ENCODE data around the gene BRSK2.

The BRSK2 gene

GRCh38 chr11:1393038-1393710 lies 3.4 kb downstream of the BRSK2 start (continued):
- TF ChIP-seq REST (tag by site-specific recombination; IDR thresholded peaks at IDR 0.05) (no peak), ZEB2 (tag by site-specific recombination; IDR thresholded peaks at IDR 0.05) (no peak)

GRCh38 chr11:1394936-1395772 lies 5.4 kb downstream of the BRSK2 start:
- H3K27ac ChIP-seq (ENCODE audit: extremely low read depth, low read depth, low read length) = no peak overlapping the region
- TF ChIP-seq ZNF214 (tag by site-specific recombination; IDR thresholded peaks at IDR 0.05; ENCODE audit: borderline replicate concordance) (no peak), PRDM10 (tag by site-specific recombination; IDR thresholded peaks at IDR 0.05) (no peak), ZNF274 (IDR thresholded peaks at IDR 0.05; ENCODE audit: low read length) (no peak), ZNF274 (tag by site-specific recombination; IDR thresholded peaks at IDR 0.05; ENCODE audit: borderline replicate concordance) (no peak), ZNF837 (tag by site-specific recombination; IDR thresholded peaks at IDR 0.05) (no peak), ZNF133 (tag by site-specific recombination; IDR thresholded peaks at IDR 0.05) (no peak), ZNF302 (tag by site-specific recombination; IDR thresholded peaks at IDR 0.05; ENCODE audit: low read depth) (no peak), ZNF350 (tag by site-specific recombination; IDR thresholded peaks at IDR 0.05) (no peak), ZNF777 (tag by site-specific recombination; IDR thresholded peaks at IDR 0.05; ENCODE audit: borderline replicate concordance) (no peak), ZNF792 (tag by site-specific recombination; IDR thresholded peaks at IDR 0.05) (no peak), ZBTB8A (tag by site-specific recombination; IDR thresholded peaks at IDR 0.05) (no peak), ZFP69B (tag by site-specific recombination; IDR thresholded peaks at IDR 0.05) (no peak), ZSCAN16 (tag by site-specific recombination; IDR thresholded peaks at IDR 0.05) (no peak), ZNF311 (tag by site-specific recombination; IDR thresholded peaks at IDR 0.05; ENCODE audit: borderline replicate concordance) (no peak), ZNF610 (tag by site-specific recombination; IDR thresholded peaks at IDR 0.05; ENCODE audit: borderline replicate concordance) (no peak), BCL6B (tag by site-specific recombination; IDR thresholded peaks at IDR 0.05) (no peak)
- H3K9me3 ChIP-seq (ENCODE audit: control insufficient read depth, insufficient read depth, low read depth, low read length) = no peaks in the 10 kb centered on the region
- ChIA-PET POLR2A (no interaction called here), CTCF (interaction anchor here (0.9 kb wide), 1 partner anchor 193 kb away, joined by 3 read pairs; no protein-coding TSS in a partner anchor)
- peaks cover 0 to 15% of the 10 kb centered on the region in 2 experiments; a peak in 1 of 3 replicates for H3K36me3 ChIP-seq (ENCODE audit: control insufficient read depth in 2 of 2, insufficient read depth in 1 of 2, low read length in 2 of 2)
- no peaks in the 10 kb centered on the region for H3K4me1 ChIP-seq (ENCODE audit: control insufficient read depth, insufficient read depth, low read length)
- no peak overlapping the region for H3K4me3 ChIP-seq (ENCODE audit: low read depth, low read length)

All from HEK293 (cell line).